Trophoblast cell (in vitro differentiated cells and primary cell): ENCODE results near the gene DEPDC5.

ENCODE experiments used
- DNase-seq, 2 donors: peaks; one replicate each; pipeline ENCODE4 v3.0.0-alpha.2; 2016
- H2AFZ ChIP-seq: 2 replicates; pipeline ENCODE4 v1.6.1; 2013; ENCODE audit warnings: low read length, moderate library complexity, mild to moderate bottlenecking; ENCODE audit not compliant: insufficient read depth, poor library complexity
- H2AK5ac ChIP-seq: 2 replicates; pipeline ENCODE4 v1.6.1; 2013; ENCODE audit warnings: mild to moderate bottlenecking, low read length
- H2BK120ac ChIP-seq: 2 replicates; pipeline ENCODE4 v1.6.1; 2013; ENCODE audit warnings: low read length, mild to moderate bottlenecking, moderate library complexity; ENCODE audit not compliant: insufficient read depth, poor library complexity
- H2BK12ac ChIP-seq: 2 replicates; pipeline ENCODE4 v1.6.1; 2013; ENCODE audit warnings: mild to moderate bottlenecking, low read length, moderate library complexity
- H2BK5ac ChIP-seq: 2 replicates; pipeline ENCODE4 v1.6.1; 2013; ENCODE audit warnings: low read length, low read depth, moderate library complexity, mild to moderate bottlenecking; ENCODE audit not compliant: poor library complexity
- H3K14ac ChIP-seq: 2 replicates; pipeline ENCODE4 v1.6.1; 2013; ENCODE audit warnings: mild to moderate bottlenecking, low read length
- H3K18ac ChIP-seq: 2 replicates; pipeline ENCODE4 v1.6.1; 2013; ENCODE audit warnings: mild to moderate bottlenecking, low read length
- H3K23ac ChIP-seq: 2 replicates; pipeline ENCODE4 v1.6.1; 2013; ENCODE audit warnings: low read length
- H3K27ac ChIP-seq: 2 replicates; pipeline ENCODE4 v1.5.1; 2013; ENCODE audit warnings: low read depth, mild to moderate bottlenecking, inconsistent platforms, low read length, moderate library complexity
- H3K27me3 ChIP-seq: 2 replicates; pipeline ENCODE4 v1.6.1; 2013; ENCODE audit warnings: inconsistent platforms, mild to moderate bottlenecking, low read length, moderate library complexity; ENCODE audit not compliant: insufficient read depth
- H3K36me3 ChIP-seq, 2 experiments: 1 replicate in 1 of 2; 2 replicates in 1 of 2; pipeline ENCODE4 v1.6.1; 2013; ENCODE audit warnings: low read length in 2 of 2, mild to moderate bottlenecking in 2 of 2, moderate library complexity in 1 of 2; ENCODE audit not compliant: insufficient read depth in 2 of 2, control insufficient read depth in 1 of 2
- H3K4ac ChIP-seq: 2 replicates; pipeline ENCODE4 v1.6.1; 2013; ENCODE audit warnings: low read depth, mild to moderate bottlenecking, low read length, moderate library complexity
- H3K4me1 ChIP-seq, 2 experiments: 1 replicate in 1 of 2; 2 replicates in 1 of 2; pipeline ENCODE4 v1.6.1; 2013; ENCODE audit warnings: low read length in 2 of 2, mild to moderate bottlenecking in 2 of 2, moderate library complexity in 1 of 2; ENCODE audit not compliant: insufficient read depth in 2 of 2, control insufficient read depth in 1 of 2
- H3K4me2 ChIP-seq: 2 replicates; pipeline ENCODE4 v1.6.1; 2013; ENCODE audit warnings: inconsistent platforms, mild to moderate bottlenecking, low read length, moderate library complexity
- H3K4me3 ChIP-seq: 2 replicates; pipeline ENCODE4 v1.5.1; 2013; ENCODE audit warnings: mild to moderate bottlenecking, low read depth, low read length, inconsistent platforms
- H3K79me1 ChIP-seq: one replicate; pipeline ENCODE4 v1.6.1; 2013; ENCODE audit warnings: low read length
- H3K79me2 ChIP-seq: 2 replicates; pipeline ENCODE4 v1.6.1; 2013; ENCODE audit warnings: low read length, mild to moderate bottlenecking; ENCODE audit not compliant: control insufficient read depth, insufficient read depth, poor library complexity
- H3K9ac ChIP-seq: 2 replicates; pipeline ENCODE4 v1.6.1; 2013; ENCODE audit warnings: mild to moderate bottlenecking, low read length
- H3K9me3 ChIP-seq: 2 replicates; pipeline ENCODE4 v1.6.1; 2013; ENCODE audit warnings: low read depth, mild to moderate bottlenecking, control low read depth, inconsistent platforms, low read length; ENCODE audit not compliant: insufficient read depth
- H4K12ac ChIP-seq: 2 replicates; pipeline ENCODE4 v1.6.1; 2013; ENCODE audit warnings: low read depth, mild to moderate bottlenecking, low read length, moderate library complexity
- H4K8ac ChIP-seq: 2 replicates; pipeline ENCODE4 v1.6.1; 2013; ENCODE audit warnings: low read depth, mild to moderate bottlenecking, low read length, moderate library complexity
- H4K91ac ChIP-seq: one replicate; pipeline ENCODE4 v1.6.1; 2013; ENCODE audit warnings: low read depth, mild to moderate bottlenecking, low read length, moderate library complexity
- WGBS: extraction: QIAGEN DNeasy Blood & Tissue Kit; methylation state at CpG from one replicate; pipeline ENCODE4 v1.1.7; 2013; ENCODE audit warnings: missing lambda C conversion rate; ENCODE audit not compliant: insufficient read length, insufficient coverage; ENCODE audit errors: extremely low coverage; 5-methylcytosine and 5-hydroxymethylcytosine counted together

Gene DEPDC5

GRCh38 chr22:31947296-31947695 lies 193.5 kb downstream of the DEPDC5 start:
- Histone ChIP-seq H3K9ac (no peak overlapping the region), H3K4me2 (no peak overlapping the region), H3K14ac (no peak overlapping the region), H2AFZ (no peak overlapping the region), H2BK12ac (no peak overlapping the region), H2AK5ac (no peak overlapping the region), H3K79me2 (peaks cover 32% of the 10 kb centered on the region), H4K8ac (no peak overlapping the region), H3K27ac (no peak overlapping the region), H3K36me3 (peaks cover 22 to 27% of the 10 kb centered on the region in 2 experiments), H2BK120ac (no peak overlapping the region), H3K4me1 (peaks cover 7 to 9% of the 10 kb centered on the region in 2 experiments), H3K23ac (no peak overlapping the region), H3K9me3 (no peaks in the 10 kb centered on the region), H3K4me3 (no peak overlapping the region), H3K79me1 (peaks cover 19% of the 10 kb centered on the region), H2BK5ac (no peak overlapping the region), H3K4ac (peak overlapping the region; percentile 52), H3K18ac (no peak overlapping the region), H4K12ac (no peak overlapping the region), H3K27me3 (no peaks in the 10 kb centered on the region), H4K91ac (no peak overlapping the region)
- no CpG with 5 or more reads among the region's 2 CpGs for WGBS
- peak; percentile 51 to 68 for DNase-seq

DNA sequence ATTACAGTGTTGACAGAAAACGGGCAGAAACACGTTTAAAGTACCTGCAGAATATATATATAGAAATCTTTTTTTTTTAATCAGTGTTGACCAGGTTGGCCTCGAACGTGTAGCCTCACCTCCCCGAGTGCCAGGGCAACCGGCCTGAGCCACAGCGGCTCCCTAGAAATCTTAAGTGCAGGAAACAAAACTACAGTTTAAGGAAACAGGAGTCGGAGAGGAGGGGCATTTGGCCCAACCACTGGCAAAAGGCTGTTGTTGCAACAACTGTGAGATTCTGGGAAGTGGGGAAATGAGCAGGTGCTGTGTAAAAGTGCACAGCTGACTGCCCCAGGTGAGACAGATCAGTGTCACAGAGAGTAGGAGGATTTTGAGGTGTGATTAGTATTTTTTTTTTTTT lies 194.2 kb downstream of the DEPDC5 start:
- peaks cover 19% of the 10 kb centered on the region for H3K79me1 ChIP-seq
- no peak overlapping the region for H4K8ac ChIP-seq
- no peaks in the 10 kb centered on the region for H3K27me3 ChIP-seq
- no peak overlapping the region for H2BK120ac ChIP-seq
- no peak overlapping the region for H3K4me3 ChIP-seq
- H3K9ac ChIP-seq, result no peak overlapping the region
- H3K79me2 ChIP-seq, result peaks cover 32% of the 10 kb centered on the region
- H3K27ac ChIP-seq, result no peak overlapping the region
- H4K12ac ChIP-seq, result no peak overlapping the region
- H4K91ac ChIP-seq, result no peak overlapping the region
- no peak overlapping the region for H2AFZ ChIP-seq
- peak overlapping the region; percentile 10 for H3K4ac ChIP-seq
- H2AK5ac ChIP-seq, result no peak overlapping the region
- no peak overlapping the region for H2BK5ac ChIP-seq
- H3K4me1 ChIP-seq, result peaks cover 7 to 9% of the 10 kb centered on the region in 2 experiments
- no peak overlapping the region for H3K14ac ChIP-seq
- no peak overlapping the region for H3K18ac ChIP-seq
- no peak for DNase-seq
- no CpG with 5 or more reads among the region's 8 CpGs for WGBS
- H3K36me3 ChIP-seq, result peaks cover 22 to 29% of the 10 kb centered on the region in 2 experiments
- no peaks in the 10 kb centered on the region for H3K9me3 ChIP-seq
- no peak overlapping the region for H3K4me2 ChIP-seq
- H3K23ac ChIP-seq, result no peak overlapping the region
- H2BK12ac ChIP-seq, result no peak overlapping the region

DNA sequence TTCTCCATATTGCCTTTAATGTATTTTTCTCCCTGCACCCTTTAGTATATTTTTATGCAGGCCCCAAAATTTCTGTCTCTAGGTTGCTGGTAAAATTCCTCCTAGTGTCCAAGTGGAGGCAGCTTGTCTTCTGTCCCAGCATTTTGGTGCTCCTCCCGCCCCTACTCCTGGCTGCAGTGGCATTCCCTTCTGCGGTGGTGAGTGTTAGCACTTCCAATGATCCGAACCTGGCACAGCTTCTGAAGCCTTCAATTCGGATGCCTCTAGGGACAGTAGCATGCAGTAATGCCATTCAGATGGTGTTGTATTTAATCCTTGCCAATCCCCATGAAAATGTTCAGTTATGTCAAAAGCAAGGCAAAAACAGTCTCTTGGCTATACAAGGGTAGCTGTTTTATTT lies 196.4 kb downstream of the DEPDC5 start:
- Histone ChIP-seq H2AFZ (no peak overlapping the region), H3K4me2 (no peak overlapping the region), H4K8ac (no peak overlapping the region), H3K79me2 (peaks cover 28% of the 10 kb centered on the region), H2BK12ac (no peak overlapping the region), H2BK120ac (no peak overlapping the region), H3K27ac (no peak overlapping the region), H3K18ac (no peak overlapping the region), H3K23ac (no peak overlapping the region), H3K27me3 (no peaks in the 10 kb centered on the region), H4K91ac (no peak overlapping the region), H2AK5ac (no peak overlapping the region), H3K9ac (no peak overlapping the region), H3K4me3 (no peak overlapping the region), H4K12ac (no peak overlapping the region), H3K79me1 (peaks cover 4% of the 10 kb centered on the region), H2BK5ac (no peak overlapping the region), H3K4ac (peak overlapping the region; percentile 70), H3K36me3 (peaks cover 22 to 32% of the 10 kb centered on the region in 2 experiments), H3K9me3 (no peaks in the 10 kb centered on the region), H3K4me1 (peaks cover 2 to 6% of the 10 kb centered on the region in 2 experiments), H3K14ac (no peak overlapping the region)
- no peak for DNase-seq
- WGBS, result no CpG with 5 or more reads among the region's 4 CpGs

DNA sequence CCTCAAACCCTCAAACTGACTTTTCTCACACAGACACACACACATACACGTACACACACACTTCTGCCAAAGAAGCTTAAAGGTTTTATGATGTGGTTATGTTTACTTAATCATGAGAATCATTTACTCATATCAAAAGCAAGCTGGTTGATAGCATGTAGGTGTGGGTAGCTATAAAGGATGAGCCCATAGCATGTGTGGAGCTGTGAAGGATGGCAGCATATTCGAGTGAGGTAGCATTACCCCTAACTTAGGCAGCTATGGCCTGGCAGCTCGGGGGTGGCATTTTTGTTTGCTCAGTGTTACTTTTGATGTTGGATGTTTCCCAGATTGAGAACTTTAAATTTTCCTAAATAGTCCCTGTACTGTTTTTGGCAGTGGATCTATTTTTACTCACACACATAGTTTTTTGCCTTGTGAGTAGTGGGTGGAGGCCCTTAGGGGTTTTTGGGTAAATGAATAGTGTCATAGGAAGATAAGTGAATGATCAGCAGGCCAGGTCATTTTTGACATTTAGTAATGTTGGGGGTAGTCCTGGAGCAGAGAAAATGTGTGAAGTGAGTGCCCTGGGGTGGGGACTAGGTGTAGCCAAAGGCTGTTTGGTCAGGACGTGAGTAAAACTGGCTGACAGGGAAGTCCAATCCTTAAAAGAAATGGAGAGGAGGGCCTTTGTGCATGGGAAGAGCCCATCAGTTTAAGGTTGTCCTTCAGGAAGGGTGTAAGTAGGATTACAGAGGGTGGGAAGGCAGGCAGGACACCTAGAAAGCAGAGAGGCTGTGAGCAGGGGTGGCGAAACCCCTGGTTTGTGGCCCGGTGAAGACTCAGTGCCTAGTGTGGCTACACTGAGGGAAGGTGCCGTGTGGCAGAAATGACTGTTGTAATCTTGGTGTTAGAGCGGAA lies 197.6 kb downstream of the DEPDC5 start:
- no CpG with 5 or more reads among the region's 8 CpGs for WGBS
- H3K4me3 ChIP-seq, result no peak overlapping the region
- no peak for DNase-seq

More for the DNA sequence above, 197.6 kb downstream of the DEPDC5 start:
- no peak overlapping the region for H3K14ac ChIP-seq
- H4K91ac ChIP-seq, result no peak overlapping the region
- no peak overlapping the region for H3K27ac ChIP-seq
- H3K9ac ChIP-seq, result no peak overlapping the region
- no peak overlapping the region for H2AK5ac ChIP-seq
- no peak overlapping the region for H2BK120ac ChIP-seq
- no peaks in the 10 kb centered on the region for H3K4me1 ChIP-seq
- H4K12ac ChIP-seq, result peak overlapping the region; percentile 77
- no peak overlapping the region for H2AFZ ChIP-seq
- H3K27me3 ChIP-seq, result no peaks in the 10 kb centered on the region
- no peak overlapping the region for H4K8ac ChIP-seq
- H3K4me2 ChIP-seq, result no peak overlapping the region
- no peaks in the 10 kb centered on the region for H3K9me3 ChIP-seq
- H3K23ac ChIP-seq, result peak overlapping the region; percentile 58
- no peak overlapping the region for H2BK12ac ChIP-seq
- no peaks in the 10 kb centered on the region for H3K79me1 ChIP-seq
- H2BK5ac ChIP-seq, result no peak overlapping the region
- H3K18ac ChIP-seq, result no peak overlapping the region
- peaks cover 18% of the 10 kb centered on the region for H3K79me2 ChIP-seq
- peaks cover 24 to 37% of the 10 kb centered on the region in 2 experiments for H3K36me3 ChIP-seq
- peak overlapping the region; percentile 84 for H3K4ac ChIP-seq
